ENCODE results near the gene CHRM1.

DNA sequence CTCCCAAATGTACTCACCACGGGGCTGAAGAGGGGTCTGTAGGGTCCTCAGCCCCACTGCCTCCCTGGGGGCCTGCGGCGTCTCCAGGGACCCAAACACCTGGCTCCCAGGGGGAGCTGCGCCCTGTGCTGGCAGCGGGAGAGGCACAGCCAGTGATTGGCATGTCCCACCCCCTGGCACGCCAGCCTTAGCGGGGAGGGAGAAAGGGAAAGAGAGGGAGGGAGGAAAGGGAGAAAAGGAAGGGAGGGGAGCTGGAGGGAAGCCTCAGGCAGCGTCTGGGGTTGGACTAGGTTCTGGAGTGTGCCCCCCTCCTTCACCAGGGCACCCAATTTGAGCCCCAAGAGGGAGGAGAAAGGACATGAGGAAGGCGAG lies at the start of gene CHRM1:
- TF ChIP-seq, protein P1, sequence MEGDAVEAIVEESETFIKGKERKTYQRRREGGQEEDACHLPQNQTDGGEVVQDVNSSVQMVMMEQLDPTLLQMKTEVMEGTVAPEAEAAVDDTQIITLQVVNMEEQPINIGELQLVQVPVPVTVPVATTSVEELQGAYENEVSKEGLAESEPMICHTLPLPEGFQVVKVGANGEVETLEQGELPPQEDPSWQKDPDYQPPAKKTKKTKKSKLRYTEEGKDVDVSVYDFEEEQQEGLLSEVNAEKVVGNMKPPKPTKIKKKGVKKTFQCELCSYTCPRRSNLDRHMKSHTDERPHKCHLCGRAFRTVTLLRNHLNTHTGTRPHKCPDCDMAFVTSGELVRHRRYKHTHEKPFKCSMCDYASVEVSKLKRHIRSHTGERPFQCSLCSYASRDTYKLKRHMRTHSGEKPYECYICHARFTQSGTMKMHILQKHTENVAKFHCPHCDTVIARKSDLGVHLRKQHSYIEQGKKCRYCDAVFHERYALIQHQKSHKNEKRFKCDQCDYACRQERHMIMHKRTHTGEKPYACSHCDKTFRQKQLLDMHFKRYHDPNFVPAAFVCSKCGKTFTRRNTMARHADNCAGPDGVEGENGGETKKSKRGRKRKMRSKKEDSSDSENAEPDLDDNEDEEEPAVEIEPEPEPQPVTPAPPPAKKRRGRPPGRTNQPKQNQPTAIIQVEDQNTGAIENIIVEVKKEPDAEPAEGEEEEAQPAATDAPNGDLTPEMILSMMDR (IDR thresholded peaks at IDR 0.05; ENCODE audit: borderline replicate concordance, extremely low read depth, low read length, poor library complexity, severe bottlenecking), result no peak
- no peak for TF ChIP-seq EZH2 (IDR thresholded peaks at IDR 0.05; ENCODE audit: borderline replicate concordance, low read depth, low read length, severe bottlenecking)

Data from DND-41 (cell line).